ENCODE measurements around the gene GNPTG. TPM values are rescaled to one million over a fixed set of nuclear protein-coding genes. Genes with fewer than 3 reads are reported as not detected.

The GNPTG gene
- total RNA-seq, 1 experiment from 2014 or later: 40.6 TPM

DNA sequence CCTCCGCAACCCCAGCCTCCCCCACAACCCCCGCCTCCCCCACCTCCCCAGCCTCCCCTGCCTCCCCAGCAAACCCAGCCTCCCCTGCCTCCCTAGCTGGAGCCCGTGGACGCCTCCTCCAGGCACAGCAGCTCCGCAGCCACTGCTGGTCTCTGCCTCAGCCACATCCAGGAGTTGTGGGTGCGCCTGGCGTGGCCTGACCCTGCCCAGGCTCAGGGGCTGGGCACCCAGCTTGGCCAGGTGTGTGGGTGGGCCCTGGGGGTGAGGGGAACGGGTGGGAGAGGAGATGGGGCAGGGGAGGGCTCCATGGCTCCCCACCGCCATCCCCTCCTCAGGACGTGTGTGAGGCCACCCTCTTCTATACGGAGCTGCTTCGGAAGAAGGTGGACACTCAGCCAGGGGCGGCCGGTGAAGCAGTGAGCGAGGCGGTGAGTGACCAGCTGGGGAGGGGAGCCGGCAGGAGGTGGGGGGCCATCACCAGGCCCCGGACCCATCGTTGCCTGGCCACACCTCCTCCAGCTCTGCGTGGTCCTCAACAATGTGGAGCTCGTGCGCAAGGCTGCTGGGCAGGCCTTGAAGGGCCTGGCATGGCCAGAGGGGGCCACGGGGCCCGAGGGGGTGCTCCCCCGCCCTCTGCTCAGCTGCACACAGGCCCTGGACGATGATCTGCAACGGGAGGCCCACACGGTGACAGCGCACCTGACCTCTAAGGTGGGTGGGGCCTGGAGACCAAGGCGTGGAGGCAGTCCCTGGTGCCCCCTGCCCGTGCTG is 5.9 kb upstream of the GNPTG start:
- Histone ChIP-seq H3K4me2 (no peak overlapping the region), H3K9me3 (ENCODE audit: insufficient read depth, low read depth) (no peaks in the 10 kb centered on the region), H4K20me1 (ENCODE audit: insufficient read depth) (no peaks in the 10 kb centered on the region), H3K27me3 (ENCODE audit: insufficient read depth, low read depth) (no peaks in the 10 kb centered on the region), H3K79me2 (ENCODE audit: low read depth) (peaks cover 8% of the 10 kb centered on the region), H3K27ac (no peak overlapping the region), H3K4me3 (no peak overlapping the region), H2AFZ (no peak overlapping the region), H3K36me3 (ENCODE audit: low read depth) (no peaks in the 10 kb centered on the region), H3F3A (ENCODE audit: insufficient read depth, low read depth) (0 out of 2 replicates have a peak, but pooled peaks cover 4% of the 10 kb centered on the region), H3K4me1 (replicated peaks; ENCODE audit: insufficient read depth) (0 out of 2 replicates have a peak, but pooled peaks cover 12% of the 10 kb centered on the region), H3K9me2 (ENCODE audit: insufficient read depth) (no peaks in the 10 kb centered on the region)
- ChIA-PET POLR2A (ENCODE audit: unreplicated experiment) (no interaction called here), CTCF (no interaction called here)
- no peak for TF ChIP-seq EZH2 (IDR thresholded peaks at IDR 0.05; ENCODE audit: low read depth)
- TF ChIP-seq, protein P1, sequence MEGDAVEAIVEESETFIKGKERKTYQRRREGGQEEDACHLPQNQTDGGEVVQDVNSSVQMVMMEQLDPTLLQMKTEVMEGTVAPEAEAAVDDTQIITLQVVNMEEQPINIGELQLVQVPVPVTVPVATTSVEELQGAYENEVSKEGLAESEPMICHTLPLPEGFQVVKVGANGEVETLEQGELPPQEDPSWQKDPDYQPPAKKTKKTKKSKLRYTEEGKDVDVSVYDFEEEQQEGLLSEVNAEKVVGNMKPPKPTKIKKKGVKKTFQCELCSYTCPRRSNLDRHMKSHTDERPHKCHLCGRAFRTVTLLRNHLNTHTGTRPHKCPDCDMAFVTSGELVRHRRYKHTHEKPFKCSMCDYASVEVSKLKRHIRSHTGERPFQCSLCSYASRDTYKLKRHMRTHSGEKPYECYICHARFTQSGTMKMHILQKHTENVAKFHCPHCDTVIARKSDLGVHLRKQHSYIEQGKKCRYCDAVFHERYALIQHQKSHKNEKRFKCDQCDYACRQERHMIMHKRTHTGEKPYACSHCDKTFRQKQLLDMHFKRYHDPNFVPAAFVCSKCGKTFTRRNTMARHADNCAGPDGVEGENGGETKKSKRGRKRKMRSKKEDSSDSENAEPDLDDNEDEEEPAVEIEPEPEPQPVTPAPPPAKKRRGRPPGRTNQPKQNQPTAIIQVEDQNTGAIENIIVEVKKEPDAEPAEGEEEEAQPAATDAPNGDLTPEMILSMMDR (conservative IDR thresholded peaks at IDR 0.05): no peak
- no TSS peak for BruUV-seq (replicated peaks)
- DNase-seq: no peak
- intact Hi-C loops (cut with micrococcal nuclease; ENCODE audit: unreplicated experiment): no loop called here

DNA sequence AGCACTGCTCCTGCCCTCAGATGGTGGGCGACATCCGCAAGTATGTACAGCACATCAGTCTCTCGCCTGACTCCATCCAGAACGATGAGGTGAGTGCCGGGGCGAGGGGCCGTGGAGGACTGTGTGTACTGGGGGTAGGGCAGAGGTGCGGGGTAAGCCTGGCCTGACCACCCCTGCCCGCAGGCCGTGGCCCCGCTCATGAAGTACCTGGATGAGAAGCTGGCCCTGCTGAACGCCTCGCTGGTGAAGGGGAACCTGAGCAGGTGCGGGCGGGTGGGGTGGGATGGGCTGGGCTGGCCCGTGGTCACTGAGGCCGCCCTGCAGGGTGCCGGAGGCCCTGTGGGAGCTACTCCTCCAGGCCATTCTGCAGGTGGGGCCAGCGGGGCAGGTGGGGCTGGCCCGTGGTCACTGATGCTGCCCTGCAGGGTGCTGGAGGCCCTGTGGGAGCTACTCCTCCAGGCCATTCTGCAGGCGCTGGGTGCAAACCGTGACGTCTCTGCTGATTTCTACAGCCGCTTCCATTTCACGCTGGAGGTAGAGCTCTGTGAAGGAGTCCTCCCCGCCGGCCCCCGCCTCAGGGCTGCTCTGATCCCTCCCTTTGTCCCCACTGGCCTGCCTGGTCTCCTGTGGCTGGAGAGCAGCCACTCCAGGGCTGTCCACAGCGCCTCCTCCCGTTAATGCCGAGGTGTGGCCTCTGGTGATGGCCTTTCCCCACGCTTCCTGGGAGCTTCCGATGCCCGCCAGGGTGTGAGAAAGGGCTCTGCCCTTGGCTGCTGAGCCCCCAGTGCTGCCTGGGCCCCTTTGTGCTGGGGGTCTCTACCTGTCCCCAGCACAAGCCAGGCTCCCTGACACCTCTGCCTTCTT is 5.1 kb upstream of the GNPTG start:
- Histone ChIP-seq H2AFZ (no peak overlapping the region), H3K27me3 (ENCODE audit: insufficient read depth, low read depth) (no peaks in the 10 kb centered on the region), H3K4me1 (replicated peaks; ENCODE audit: insufficient read depth) (0 out of 2 replicates have a peak, but pooled peaks cover 13% of the 10 kb centered on the region), H3K36me3 (ENCODE audit: low read depth) (no peaks in the 10 kb centered on the region), H3K9me2 (ENCODE audit: insufficient read depth) (no peaks in the 10 kb centered on the region), H4K20me1 (ENCODE audit: insufficient read depth) (no peaks in the 10 kb centered on the region), H3K4me2 (no peak overlapping the region), H3K79me2 (ENCODE audit: low read depth) (peaks cover 15% of the 10 kb centered on the region), H3K27ac (no peak overlapping the region), H3F3A (ENCODE audit: insufficient read depth, low read depth) (0 out of 2 replicates have a peak, but pooled peaks cover 4% of the 10 kb centered on the region), H3K4me3 (no peak overlapping the region), H3K9me3 (ENCODE audit: insufficient read depth, low read depth) (no peaks in the 10 kb centered on the region)
- no TSS peak for BruUV-seq (replicated peaks)
- no peak for DNase-seq
- intact Hi-C loops (cut with micrococcal nuclease; ENCODE audit: unreplicated experiment): no loop called here
- ChIA-PET POLR2A (ENCODE audit: unreplicated experiment) (interaction anchor here (0.6 to 0.7 kb wide), 2 partner anchors 9 to 14 kb away, joined by 4 to 5 read pairs; no protein-coding TSS in a partner anchor), CTCF (interaction anchor here (0.6 kb wide), 1 partner anchor 640 kb away, joined by 4 read pairs; no protein-coding TSS in a partner anchor)
- TF ChIP-seq, protein P1 (conservative IDR thresholded peaks at IDR 0.05): no peak
- no peak for TF ChIP-seq EZH2 (IDR thresholded peaks at IDR 0.05; ENCODE audit: low read depth)

DNA sequence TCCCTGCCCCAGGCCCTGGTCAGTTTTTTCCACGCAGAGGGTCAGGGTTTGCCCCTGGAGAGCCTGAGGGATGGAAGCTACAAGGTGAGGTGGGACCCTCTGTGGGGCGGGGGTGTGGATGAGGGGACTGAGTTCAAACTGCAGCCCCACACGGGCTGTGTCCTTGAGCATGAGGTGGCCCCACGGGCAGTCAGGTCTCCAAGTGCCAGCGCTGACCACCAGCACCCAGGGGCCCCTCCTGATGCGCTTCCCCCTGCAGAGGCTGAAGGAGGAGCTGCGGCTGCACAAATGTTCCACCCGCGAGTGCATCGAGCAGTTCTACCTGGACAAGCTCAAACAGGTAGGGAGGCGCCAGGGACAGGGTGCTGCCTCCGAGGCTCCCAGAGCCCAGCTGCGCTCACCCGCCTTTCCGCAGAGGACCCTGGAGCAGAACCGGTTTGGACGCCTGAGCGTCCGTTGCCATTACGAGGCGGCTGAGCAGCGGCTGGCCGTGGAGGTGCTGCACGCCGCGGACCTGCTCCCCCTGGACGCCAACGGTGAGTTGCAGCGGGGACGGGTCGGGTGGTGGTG is 4.4 kb upstream of the GNPTG start:
- Histone ChIP-seq H3K9me2 (ENCODE audit: insufficient read depth) (no peaks in the 10 kb centered on the region), H2AFZ (no peak overlapping the region), H3K4me1 (replicated peaks; ENCODE audit: insufficient read depth) (0 out of 2 replicates have a peak, but pooled peaks cover 12% of the 10 kb centered on the region), H3K4me3 (no peak overlapping the region), H3K27me3 (ENCODE audit: insufficient read depth, low read depth) (no peaks in the 10 kb centered on the region), H3F3A (ENCODE audit: insufficient read depth, low read depth) (0 out of 2 replicates have a peak, but pooled peaks cover 4% of the 10 kb centered on the region), H3K36me3 (ENCODE audit: low read depth) (no peaks in the 10 kb centered on the region), H3K79me2 (ENCODE audit: low read depth) (peaks cover 19% of the 10 kb centered on the region), H4K20me1 (ENCODE audit: insufficient read depth) (no peaks in the 10 kb centered on the region), H3K4me2 (no peak overlapping the region), H3K9me3 (ENCODE audit: insufficient read depth, low read depth) (no peaks in the 10 kb centered on the region), H3K27ac (no peak overlapping the region)
- DNase-seq: no peak
- TF ChIP-seq EZH2 (IDR thresholded peaks at IDR 0.05; ENCODE audit: low read depth): no peak
- TF ChIP-seq, protein P1 (conservative IDR thresholded peaks at IDR 0.05): no peak
- CTCF ChIA-PET: interaction anchor here (0.6 kb wide), 1 partner anchor 641 kb away, joined by 4 read pairs; no protein-coding TSS in a partner anchor
- intact Hi-C loops (cut with micrococcal nuclease; ENCODE audit: unreplicated experiment): no loop called here
- no TSS peak for BruUV-seq (replicated peaks)
- POLR2A ChIA-PET (ENCODE audit: unreplicated experiment): interaction anchor here (0.7 kb wide), 1 partner anchor 9 kb away, joined by 4 read pairs; no protein-coding TSS in a partner anchor
